ENCODE results near the gene HECW1.

Gene HECW1

GRCh38 chr7:43470110-43470509 is 357.7 kb downstream of the HECW1 start:
- H3K4me3 ChIP-seq (replicated peaks; ENCODE audit: low read depth, low read length): no peak overlapping the region
- no peak for TF ChIP-seq CTCF (IDR thresholded peaks at IDR 0.05; ENCODE audit: low read length, missing control alignments)
- DNase-seq (ENCODE audit: low read depth): no peak

GRCh38 chr7:43475983-43476382 is 363.5 kb downstream of the HECW1 start:
- no peak overlapping the region for H3K4me3 ChIP-seq (replicated peaks; ENCODE audit: low read depth, low read length)
- DNase-seq (ENCODE audit: low read depth): no peak
- TF ChIP-seq CTCF (IDR thresholded peaks at IDR 0.05; ENCODE audit: low read length, missing control alignments): no peak

DNA sequence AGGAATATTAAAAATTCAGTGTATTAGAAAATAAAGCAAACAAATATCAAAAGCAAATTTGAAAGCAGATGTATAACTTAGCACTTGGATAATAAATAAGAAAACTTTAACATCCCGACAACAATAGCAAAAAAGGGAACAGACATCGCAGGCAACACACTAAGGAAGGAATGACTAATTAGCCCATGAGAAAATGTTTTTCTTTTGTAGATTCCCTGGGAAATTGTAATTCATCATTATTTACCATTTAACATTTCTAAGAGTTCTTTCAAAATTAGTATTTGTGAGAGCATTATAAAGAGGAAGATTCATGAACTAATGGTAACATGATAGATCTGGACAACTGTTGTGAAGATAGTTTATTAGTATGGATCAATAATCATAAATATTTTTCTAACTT is 364.4 kb downstream of the HECW1 start:
- DNase-seq (ENCODE audit: low read depth): no peak
- TF ChIP-seq CTCF (IDR thresholded peaks at IDR 0.05; ENCODE audit: low read length, missing control alignments): no peak

DNA sequence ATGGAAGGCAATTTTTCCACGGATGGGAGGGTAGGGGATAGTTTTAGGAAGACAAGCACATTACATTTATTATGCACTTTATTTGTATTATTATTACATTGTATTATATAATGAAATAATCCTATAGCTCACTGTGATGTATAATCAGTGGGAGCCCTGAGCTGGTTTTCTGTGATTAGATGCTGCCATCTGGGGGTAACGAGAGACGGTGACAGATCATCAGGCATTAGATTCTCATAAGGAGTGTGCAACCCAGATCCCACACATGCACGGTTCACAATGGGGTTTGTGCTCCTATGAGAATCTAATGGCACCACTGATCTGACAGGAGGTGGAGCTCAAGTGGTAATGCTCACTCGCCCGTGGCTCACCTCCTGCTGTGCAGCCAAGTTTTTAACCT is 366.6 kb downstream of the HECW1 start:
- H3K4me3 ChIP-seq (replicated peaks; ENCODE audit: low read depth, low read length): no peak overlapping the region
- TF ChIP-seq CTCF (IDR thresholded peaks at IDR 0.05; ENCODE audit: low read length, missing control alignments): no peak
- DNase-seq (ENCODE audit: low read depth): no peak

More for the DNA sequence above, 364.4 kb downstream of the HECW1 start:
- H3K4me3 ChIP-seq (replicated peaks; ENCODE audit: low read depth, low read length): no peak overlapping the region

DNA sequence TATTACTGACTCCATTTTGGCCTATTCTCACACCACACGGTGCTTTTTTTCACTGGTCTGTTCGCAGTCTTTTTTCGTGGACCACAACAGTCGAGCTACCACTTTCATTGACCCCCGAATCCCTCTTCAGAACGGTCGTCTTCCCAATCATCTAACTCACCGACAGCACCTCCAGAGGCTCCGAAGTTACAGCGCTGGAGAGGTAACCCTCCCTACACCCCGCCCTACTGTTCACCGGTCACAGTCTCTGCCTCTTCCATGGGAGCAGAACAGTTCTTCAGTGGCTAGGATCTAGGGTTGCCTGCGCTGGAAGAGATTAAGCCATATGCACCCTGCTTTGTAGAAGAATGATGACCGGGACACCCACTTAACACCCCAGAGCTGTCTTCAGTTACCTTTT is 367.1 kb downstream of the HECW1 start:
- no peak for DNase-seq (ENCODE audit: low read depth)
- no peak for TF ChIP-seq CTCF (IDR thresholded peaks at IDR 0.05; ENCODE audit: low read length, missing control alignments)
- no peak overlapping the region for H3K4me3 ChIP-seq (replicated peaks; ENCODE audit: low read depth, low read length)

- no peak for TF ChIP-seq CTCF (IDR thresholded peaks at IDR 0.05; ENCODE audit: low read length, missing control alignments)
- DNase-seq (ENCODE audit: low read depth): peak; percentile 17
These were observed 368.1 kb downstream of the HECW1 start for GRCh38 chr7:43480581-43480980.

DNA sequence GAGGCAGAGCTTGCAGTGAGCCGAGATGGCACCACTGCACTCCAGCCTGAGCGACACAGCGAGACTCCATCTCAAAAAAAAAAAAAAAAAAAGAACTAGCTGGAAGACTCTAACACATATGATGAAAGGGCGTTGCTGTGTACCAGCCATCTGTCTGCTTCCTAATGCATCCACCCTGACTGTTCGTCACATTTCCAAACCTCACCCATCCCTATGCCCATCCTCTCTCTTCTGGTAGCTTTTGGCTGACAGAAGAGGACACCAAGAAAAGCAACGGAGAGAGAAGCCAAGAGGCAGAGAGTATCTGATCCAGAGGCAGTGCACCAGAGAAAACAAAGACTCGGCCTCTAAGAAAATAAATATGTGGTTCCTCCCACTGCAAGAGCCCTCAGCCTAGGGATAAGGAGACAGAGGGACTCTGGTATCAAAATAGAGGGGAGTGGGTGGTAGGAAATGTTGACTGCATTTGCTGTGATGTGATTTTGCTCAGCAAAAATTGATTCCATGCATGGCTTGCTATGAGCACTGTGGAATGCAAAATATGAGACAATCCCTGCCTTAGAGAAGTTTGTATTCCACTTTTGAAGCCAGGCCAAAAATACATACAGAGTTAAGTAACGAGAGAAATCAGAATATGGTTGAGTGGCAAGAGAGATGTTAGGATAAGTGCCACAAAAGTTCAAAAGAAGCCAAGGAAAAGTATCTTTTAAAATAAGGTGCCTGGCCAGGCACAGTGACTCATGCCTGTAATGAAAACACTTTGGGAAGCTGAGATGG is 369.6 kb downstream of the HECW1 start:
- peak; percentile 14 for DNase-seq (ENCODE audit: low read depth)
- TF ChIP-seq CTCF (IDR thresholded peaks at IDR 0.05; ENCODE audit: low read length, missing control alignments): no peak
- no peak overlapping the region for H3K4me3 ChIP-seq (replicated peaks; ENCODE audit: low read depth, low read length)

More at GRCh38 chr7:43480581-43480980, 368.1 kb downstream of the HECW1 start:
- H3K4me3 ChIP-seq (replicated peaks; ENCODE audit: low read depth, low read length): no peak overlapping the region
